IMR-90 (cell line): ENCODE measurements around the gene RNF111. TPM values are rescaled to one million over a fixed set of nuclear protein-coding genes. Genes with fewer than 3 reads are reported as not detected.

Experiments used
- ATAC-seq: fragments of 200-7000 bp; cut with Tn5 transposase; 2 replicates; pipeline ENCODE4 v1.9.1; 2020; ENCODE audit warnings: low read depth, mild to moderate bottlenecking, moderate library complexity
- BruUV-seq: library from RNA; stranded (reverse); fragments of 400-500 nt; replicated peaks from 2 replicates; lab custom pipeline; 2021; lab: Mats Ljungman, UMichigan
- CTCF ChIA-PET: fragments of 300-600 bp; formaldehyde crosslinking; extraction: SDS; loops from one replicate; lab custom pipeline; 2021; ENCODE audit warnings: antibody characterized with exemption; lab: Yijun Ruan, JAX
- POLR2A ChIA-PET: fragments of 300-600 bp; sonication (Branson Sonifier 250); formaldehyde crosslinking; loops from one replicate; lab custom pipeline; 2022; ENCODE audit warnings: antibody characterized with exemption; ENCODE audit not compliant: unreplicated experiment; lab: Charles Lee
- DNase-seq: peaks from one replicate; pipeline ENCODE4 v3.0.0; 2013
- H2AFZ ChIP-seq: replicated peaks from 2 replicates; pipeline ENCODE3; 2013; ENCODE audit warnings: low read length, mild to moderate bottlenecking; ENCODE audit not compliant: poor library complexity
- H2AK5ac ChIP-seq: 2 replicates; pipeline ENCODE4 v1.6.1; 2013; ENCODE audit warnings: low read depth, low read length, inconsistent platforms
- H2AK9ac ChIP-seq: replicated peaks from 2 replicates; pipeline ENCODE3; 2013; ENCODE audit warnings: mild to moderate bottlenecking, low read depth, low read length, moderate library complexity; ENCODE audit not compliant: poor library complexity
- H2BK120ac ChIP-seq: 2 replicates; pipeline ENCODE4 v1.6.1; 2013; ENCODE audit warnings: low read depth, low read length, inconsistent platforms
- H2BK15ac ChIP-seq: 3 replicates; pipeline ENCODE4 v1.6.1; 2013; ENCODE audit warnings: low read depth, low read length, inconsistent platforms
- H2BK20ac ChIP-seq: 2 replicates; pipeline ENCODE4 v1.6.1; 2013; ENCODE audit warnings: low read depth, mild to moderate bottlenecking, inconsistent platforms, low read length, moderate library complexity
- H2BK5ac ChIP-seq: 2 replicates; pipeline ENCODE4 v1.6.1; 2013; ENCODE audit warnings: mild to moderate bottlenecking, low read depth, low read length, inconsistent platforms; ENCODE audit not compliant: poor library complexity, severe bottlenecking
- H3K14ac ChIP-seq: replicated peaks from 2 replicates; pipeline ENCODE4 v1.6.1; 2013; ENCODE audit warnings: low read depth, low read length, inconsistent platforms
- H3K18ac ChIP-seq: 2 replicates; pipeline ENCODE4 v1.6.1; 2013; ENCODE audit warnings: low read depth, low read length, control low read depth
- H3K23ac ChIP-seq: 2 replicates; pipeline ENCODE4 v1.6.1; 2013; ENCODE audit warnings: low read depth, low read length, inconsistent platforms
- H3K27ac ChIP-seq: 2 replicates; pipeline ENCODE4 v1.5.1; 2013; ENCODE audit warnings: mild to moderate bottlenecking, control low read depth, low read length; ENCODE audit not compliant: insufficient read depth
- H3K27me3 ChIP-seq: 2 replicates; pipeline ENCODE4 v1.6.1; 2013; ENCODE audit warnings: low read length; ENCODE audit not compliant: control insufficient read depth, insufficient read depth
- H3K36me3 ChIP-seq: 2 replicates; pipeline ENCODE4 v1.6.1; 2013; ENCODE audit warnings: low read length, mixed read lengths; ENCODE audit not compliant: control insufficient read depth, insufficient read depth
- H3K4ac ChIP-seq: 2 replicates; pipeline ENCODE4 v1.6.1; 2013; ENCODE audit warnings: low read depth, low read length, inconsistent platforms
- H3K4me1 ChIP-seq: 2 replicates; pipeline ENCODE4 v1.6.1; 2013; ENCODE audit warnings: low read length, mixed read lengths; ENCODE audit not compliant: control insufficient read depth, insufficient read depth
- H3K4me2 ChIP-seq: 2 replicates; pipeline ENCODE4 v1.6.1; 2013; ENCODE audit warnings: low read depth, mild to moderate bottlenecking, control low read depth, low read length, moderate library complexity
- H3K4me3 ChIP-seq: 2 replicates; pipeline ENCODE4 v1.5.1; 2013; ENCODE audit warnings: low read depth, mild to moderate bottlenecking, control low read depth, low read length, moderate library complexity; ENCODE audit not compliant: insufficient read depth
- H3K56ac ChIP-seq: 2 replicates; pipeline ENCODE4 v1.6.1; 2013; ENCODE audit warnings: low read length, inconsistent platforms; ENCODE audit not compliant: insufficient read depth; ENCODE audit errors: extremely low read depth
- H3K79me1 ChIP-seq, 2 experiments: 2 replicates each; pipeline ENCODE4 v1.6.1; 2013; ENCODE audit warnings: low read length in 2 of 2, inconsistent platforms in 1 of 2, low read depth in 1 of 2
- H3K9ac ChIP-seq: 2 replicates; pipeline ENCODE4 v1.6.1; 2013; ENCODE audit warnings: low read depth, low read length, control low read depth
- H3K9me1 ChIP-seq: 2 replicates; pipeline ENCODE4 v1.6.1; 2013; ENCODE audit warnings: low read length, inconsistent platforms; ENCODE audit not compliant: insufficient read depth
- H3K9me3 ChIP-seq: 2 replicates; pipeline ENCODE4 v1.6.1; 2013; ENCODE audit warnings: low read length; ENCODE audit not compliant: control insufficient read depth, insufficient read depth
- H4K20me1 ChIP-seq: 2 replicates; pipeline ENCODE4 v1.6.1; 2013; ENCODE audit warnings: low read length, inconsistent platforms; ENCODE audit not compliant: insufficient read depth
- H4K5ac ChIP-seq: 2 replicates; pipeline ENCODE4 v1.6.1; 2013; ENCODE audit warnings: mild to moderate bottlenecking, low read depth, low read length, control low read depth
- H4K8ac ChIP-seq, 2 experiments: 2 replicates each; pipeline ENCODE4 v1.6.1; 2013; ENCODE audit warnings: low read depth in 2 of 2, low read length in 2 of 2, control low read depth in 1 of 2, inconsistent platforms in 1 of 2
- H4K91ac ChIP-seq: 2 replicates; pipeline ENCODE4 v1.6.1; 2013; ENCODE audit warnings: low read depth, low read length, inconsistent platforms; ENCODE audit not compliant: insufficient read depth
- FOS ChIP-seq: fragments of 150-350 bp; IDR thresholded peaks from 2 replicates; pipeline ENCODE4 v1.6.1; 2016; ENCODE audit warnings: low read depth, low read length
- SMC3 ChIP-seq: fragments of 150-350 bp; IDR thresholded peaks from 2 replicates; pipeline ENCODE4 v1.6.1; 2016; ENCODE audit warnings: low read depth, mild to moderate bottlenecking, antibody characterized with exemption, low read length, moderate library complexity
- USF2 ChIP-seq: fragments of 150-350 bp; IDR thresholded peaks from 2 replicates; pipeline ENCODE4 v1.6.1; 2017; ENCODE audit warnings: mild to moderate bottlenecking, antibody characterized with exemption, low read length, low read depth
- WGBS, 2 experiments: methylation state at CpG; one replicate each; pipeline versions ENCODE4 v1.1.5 to v1.1.7; 2013; ENCODE audit warnings: missing lambda C conversion rate in 2 of 2; ENCODE audit not compliant: insufficient read length in 1 of 2; ENCODE audit errors: extremely low coverage in 2 of 2; 5-methylcytosine and 5-hydroxymethylcytosine counted together
- dilution Hi-C: fragments of 300-500 bp; cut with HindIII; formaldehyde crosslinking; loops from one replicate; pipeline ENCODE4 v1.14.3; 2018; ENCODE audit warnings: low sequenced_read_pairs; ENCODE audit not compliant: unreplicated experiment
- in situ Hi-C: fragments of 300-500 bp; cut with MboI; formaldehyde crosslinking; loops from 3 replicates; pipeline ENCODE4 v1.14.3; 2019; ENCODE audit warnings: low sequenced_read_pairs, inconsistent platforms, mixed read lengths
- intact Hi-C: fragments of 100-400 bp; cut with micrococcal nuclease; formaldehyde crosslinking; loops from 2 replicates; pipeline ENCODE4 v1.10.0; 2022
- polyA plus RNA-seq, 3 experiments: library from polyadenylated mRNA; depleted of rRNA; stranded (reverse); fragments of >200 nt; gene quantifications; 2 replicates each; pipeline ENCODE4 v1.2.3, GENCODE V29; 2012; ENCODE audit warnings: low replicate concordance in 1 of 3
- total RNA-seq: library from RNA; depleted of rRNA; stranded (reverse); fragments of >200 nt; gene quantifications from 2 replicates; pipeline ENCODE4 v1.2.3, GENCODE V29; 2012

RNF111 gene
- total and polyA plus RNA-seq, 2 of the 4 experiments (the other 2 are of a cell fraction): 13.5 to 20.1 TPM

GRCh38 chr15:59116141-59116540 is 128.7 kb downstream of the RNF111 start:
- WGBS, 2 experiments: no CpG with 5 or more reads among the region's 1 CpG
- H2BK120ac ChIP-seq: no peak overlapping the region
- ChIA-PET CTCF (no interaction called here), POLR2A (no interaction called here)
- no peak overlapping the region for H2AK9ac ChIP-seq
- no peak overlapping the region for H4K5ac ChIP-seq
- H3K23ac ChIP-seq: no peak overlapping the region
- H3K4ac ChIP-seq: no peak overlapping the region
- peaks cover 11% of the 10 kb centered on the region for H3K36me3 ChIP-seq
- intact Hi-C loops: no loop called here
- ATAC-seq (no peak), DNase-seq (peak; percentile 35)
- peaks cover 12 to 35% of the 10 kb centered on the region in 2 experiments for H3K79me1 ChIP-seq
- H2AK5ac ChIP-seq: no peak overlapping the region
- dilution Hi-C loops: no loop called here
- H3K27me3 ChIP-seq: no peaks in the 10 kb centered on the region
- H4K91ac ChIP-seq: no peak overlapping the region
- no peak overlapping the region for H2BK5ac ChIP-seq
- H2AFZ ChIP-seq: no peak overlapping the region
- no peaks in the 10 kb centered on the region for H3K4me1 ChIP-seq
- no peak overlapping the region for H3K27ac ChIP-seq
- H3K4me2 ChIP-seq: no peak overlapping the region
- no peaks in the 10 kb centered on the region for H3K9me1 ChIP-seq
- in situ Hi-C loops: no loop called here
- TF ChIP-seq FOS (no peak), SMC3 (no peak), USF2 (no peak)
- no TSS peak for BruUV-seq
- H3K56ac ChIP-seq: no peak overlapping the region
- no peak overlapping the region for H3K18ac ChIP-seq
- no peak overlapping the region for H2BK20ac ChIP-seq
- no peak overlapping the region for H3K9ac ChIP-seq
- H3K14ac ChIP-seq: no peak overlapping the region
- no peak overlapping the region for H3K4me3 ChIP-seq
- H2BK15ac ChIP-seq: no peak overlapping the region
- H4K8ac ChIP-seq: no peak overlapping the region
- H3K9me3 ChIP-seq: no peaks in the 10 kb centered on the region
- H4K20me1 ChIP-seq: no peaks in the 10 kb centered on the region
